ENCODE results near the gene HCAR2.
"Not testable (repeated sequence)": the region's sequence is repeated elsewhere in the genome, so short reads cannot be mapped to it uniquely, and the experiment has no call there.

- TF ChIP-seq TAF1 (CRISPR knock-in tag; IDR thresholded peaks at IDR 0.05); CCDC6 (CRISPR knock-in tag; IDR thresholded peaks at IDR 0.05); ZKSCAN1 (IDR thresholded peaks at IDR 0.05; ENCODE audit: low read length); ATF3 (CRISPR knock-in tag; IDR thresholded peaks at IDR 0.05): not testable (repeated sequence)
Observed at GRCh38 chr12:122700038-122700710, 3.0 kb downstream of the HCAR2 start.
